A673 (cell line): Measurements from ENCODE around the gene NOL12. TPM values are rescaled to one million over a fixed set of nuclear protein-coding genes. Genes with fewer than 3 reads are reported as not detected.
A peak's percentile ranks its signal among the peaks of the same experiment; 100 is the strongest.

Source experiments
- BruUV-seq: library from RNA; stranded (reverse); fragments of 400-500 nt; replicated peaks from 2 replicates; lab custom pipeline; 2021; lab: Mats Ljungman, UMichigan
- CTCF ChIA-PET: fragments of 300-600 bp; sonication (Branson Sonifier 250); formaldehyde crosslinking; loops from one replicate; lab custom pipeline; 2022; ENCODE audit warnings: antibody characterized with exemption; lab: Charles Lee
- POLR2A ChIA-PET: fragments of 300-600 bp; sonication (Branson Sonifier 250); formaldehyde crosslinking; loops from one replicate; lab custom pipeline; 2022; ENCODE audit warnings: antibody characterized with exemption; ENCODE audit not compliant: low non-redundant PET; lab: Charles Lee
- DNase-seq: peaks from one replicate; pipeline ENCODE4 v3.0.0-alpha.2; 2015; ENCODE audit warnings: low spot score
- H3K27ac ChIP-seq: fragments of 200-600 bp; sonication (generic); 2 replicates; pipeline ENCODE4 v1.5.1; 2016; ENCODE audit warnings: mixed run types, low read depth, mild to moderate bottlenecking, mixed read lengths, antibody characterized with exemption, low read length; ENCODE audit not compliant: poor library complexity, severe bottlenecking
- H3K27me3 ChIP-seq: fragments of 200-600 bp; sonication (generic); replicated peaks from 2 replicates; pipeline ENCODE4 v1.6.1; 2017; ENCODE audit warnings: mixed run types, low read depth, mild to moderate bottlenecking, mixed read lengths, antibody characterized with exemption, low read length; ENCODE audit not compliant: insufficient read depth, poor library complexity
- H3K36me3 ChIP-seq: fragments of 200-600 bp; sonication (generic); 2 replicates; pipeline ENCODE4 v1.6.1; 2016; ENCODE audit warnings: mixed run types, mild to moderate bottlenecking, mixed read lengths, antibody characterized with exemption, low read length; ENCODE audit not compliant: insufficient read depth, poor library complexity, severe bottlenecking
- H3K4me1 ChIP-seq: fragments of 200-600 bp; sonication (generic); 2 replicates; pipeline ENCODE4 v1.6.1; 2017; ENCODE audit warnings: mixed run types, mild to moderate bottlenecking, mixed read lengths, antibody characterized with exemption, low read length; ENCODE audit not compliant: insufficient read depth, poor library complexity, severe bottlenecking
- H3K4me3 ChIP-seq: fragments of 200-600 bp; sonication (generic); 2 replicates; pipeline ENCODE4 v1.5.1; 2016; ENCODE audit warnings: low read depth, mixed run types, mild to moderate bottlenecking, mixed read lengths, low read length; ENCODE audit not compliant: poor library complexity, severe bottlenecking
- H3K9me3 ChIP-seq: fragments of 200-600 bp; sonication (generic); 2 replicates; pipeline ENCODE4 v1.6.1; 2016; ENCODE audit warnings: mixed run types, low read depth, mild to moderate bottlenecking, mixed read lengths, antibody characterized with exemption, low read length; ENCODE audit not compliant: poor library complexity, severe bottlenecking
- EZH2 ChIP-seq: fragments of 200-600 bp; sonication (generic); IDR thresholded peaks from 2 replicates; pipeline ENCODE4 v1.6.1; 2017; ENCODE audit warnings: borderline replicate concordance, low read depth, mild to moderate bottlenecking, mixed read lengths, antibody characterized with exemption, low read length; ENCODE audit not compliant: poor library complexity, severe bottlenecking
- intact Hi-C: fragments of 100-400 bp; cut with micrococcal nuclease; formaldehyde crosslinking; loops from one replicate; pipeline ENCODE4 v1.10.0; 2022; ENCODE audit not compliant: unreplicated experiment
- total RNA-seq: library from RNA; stranded (reverse); gene quantifications from 2 replicates; pipeline ENCODE4 v1.2.3, GENCODE V29; 2021
- TF ChIP-seq, protein P1 (sequence below): fragments of 300-800, 200-600 bp; sonication (generic); conservative IDR thresholded peaks from 2 replicates; pipeline ENCODE4 v1.5.1; 2017; ENCODE audit warnings: low read depth, mild to moderate bottlenecking, antibody characterized with exemption, low read length, moderate library complexity, mixed read lengths

NOL12 gene
- total RNA-seq, 1 experiment from 2014 or later = 51.9 TPM

DNA sequence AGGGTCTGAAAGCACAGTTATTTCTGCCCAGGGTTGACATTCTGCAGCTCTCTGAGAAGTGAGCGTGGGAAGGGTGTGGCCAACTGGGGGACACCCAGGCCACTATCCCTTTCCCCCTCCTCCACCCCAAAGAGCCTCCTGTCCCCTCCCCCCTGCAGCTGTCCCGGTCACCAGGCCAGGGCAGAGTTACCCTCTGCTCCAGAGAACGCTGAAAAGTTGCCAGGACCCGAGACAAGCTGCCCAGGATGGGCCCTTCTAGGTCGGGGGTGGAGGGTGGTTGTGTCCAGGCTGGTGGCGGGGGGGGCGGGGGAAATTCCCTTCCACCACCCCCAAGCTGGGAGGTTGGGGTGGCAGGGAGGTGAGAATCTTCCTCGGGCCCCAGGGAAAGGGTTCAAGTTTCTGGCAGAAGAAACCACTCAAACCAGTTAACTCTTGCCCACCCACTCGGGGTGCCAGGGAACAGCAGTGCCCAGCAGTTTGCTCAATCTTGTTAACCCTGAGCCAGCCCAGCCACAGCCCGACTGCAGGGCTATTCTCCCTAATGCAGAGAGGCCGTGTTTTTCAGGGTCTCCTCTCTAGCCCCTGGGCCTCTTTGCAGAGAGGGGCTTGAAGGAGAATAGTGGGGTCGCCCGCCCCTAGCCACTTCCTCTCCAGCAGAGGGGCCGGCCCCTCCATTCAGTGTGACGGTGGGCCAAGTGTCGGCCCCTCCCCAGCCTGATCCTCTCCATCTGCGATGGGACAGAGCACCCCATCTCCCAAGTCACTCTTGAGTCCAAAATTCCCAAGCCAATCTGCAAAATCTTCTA is 10.0 kb upstream of the NOL12 start:
- Histone ChIP-seq H3K36me3 (no peaks in the 10 kb centered on the region), H3K4me3 (peak overlapping the region; percentile 59), H3K27ac (peak overlapping the region; percentile 92), H3K27me3 (no peaks in the 10 kb centered on the region), H3K9me3 (no peaks in the 10 kb centered on the region), H3K4me1 (peaks cover 24% of the 10 kb centered on the region)
- intact Hi-C loops = loop anchor here (5.0 kb wide), 1 partner anchor 126 kb away; no protein-coding TSS in a partner anchor
- CTCF ChIA-PET = interaction anchor here (0.6 to 1.4 kb wide), 2 partner anchors 33 to 35 kb away, joined by 4 read pairs; no protein-coding TSS in a partner anchor
- no peak for DNase-seq
- POLR2A ChIA-PET = interaction anchor here (0.5 to 0.7 kb wide), 4 partner anchors 15 to 190 kb away, joined by 3 to 8 read pairs (median 4); no protein-coding TSS in a partner anchor
- TF ChIP-seq, protein P1, sequence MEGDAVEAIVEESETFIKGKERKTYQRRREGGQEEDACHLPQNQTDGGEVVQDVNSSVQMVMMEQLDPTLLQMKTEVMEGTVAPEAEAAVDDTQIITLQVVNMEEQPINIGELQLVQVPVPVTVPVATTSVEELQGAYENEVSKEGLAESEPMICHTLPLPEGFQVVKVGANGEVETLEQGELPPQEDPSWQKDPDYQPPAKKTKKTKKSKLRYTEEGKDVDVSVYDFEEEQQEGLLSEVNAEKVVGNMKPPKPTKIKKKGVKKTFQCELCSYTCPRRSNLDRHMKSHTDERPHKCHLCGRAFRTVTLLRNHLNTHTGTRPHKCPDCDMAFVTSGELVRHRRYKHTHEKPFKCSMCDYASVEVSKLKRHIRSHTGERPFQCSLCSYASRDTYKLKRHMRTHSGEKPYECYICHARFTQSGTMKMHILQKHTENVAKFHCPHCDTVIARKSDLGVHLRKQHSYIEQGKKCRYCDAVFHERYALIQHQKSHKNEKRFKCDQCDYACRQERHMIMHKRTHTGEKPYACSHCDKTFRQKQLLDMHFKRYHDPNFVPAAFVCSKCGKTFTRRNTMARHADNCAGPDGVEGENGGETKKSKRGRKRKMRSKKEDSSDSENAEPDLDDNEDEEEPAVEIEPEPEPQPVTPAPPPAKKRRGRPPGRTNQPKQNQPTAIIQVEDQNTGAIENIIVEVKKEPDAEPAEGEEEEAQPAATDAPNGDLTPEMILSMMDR = no peak
- no peak for TF ChIP-seq EZH2
- TSS peak; percentile 44 for BruUV-seq

DNA sequence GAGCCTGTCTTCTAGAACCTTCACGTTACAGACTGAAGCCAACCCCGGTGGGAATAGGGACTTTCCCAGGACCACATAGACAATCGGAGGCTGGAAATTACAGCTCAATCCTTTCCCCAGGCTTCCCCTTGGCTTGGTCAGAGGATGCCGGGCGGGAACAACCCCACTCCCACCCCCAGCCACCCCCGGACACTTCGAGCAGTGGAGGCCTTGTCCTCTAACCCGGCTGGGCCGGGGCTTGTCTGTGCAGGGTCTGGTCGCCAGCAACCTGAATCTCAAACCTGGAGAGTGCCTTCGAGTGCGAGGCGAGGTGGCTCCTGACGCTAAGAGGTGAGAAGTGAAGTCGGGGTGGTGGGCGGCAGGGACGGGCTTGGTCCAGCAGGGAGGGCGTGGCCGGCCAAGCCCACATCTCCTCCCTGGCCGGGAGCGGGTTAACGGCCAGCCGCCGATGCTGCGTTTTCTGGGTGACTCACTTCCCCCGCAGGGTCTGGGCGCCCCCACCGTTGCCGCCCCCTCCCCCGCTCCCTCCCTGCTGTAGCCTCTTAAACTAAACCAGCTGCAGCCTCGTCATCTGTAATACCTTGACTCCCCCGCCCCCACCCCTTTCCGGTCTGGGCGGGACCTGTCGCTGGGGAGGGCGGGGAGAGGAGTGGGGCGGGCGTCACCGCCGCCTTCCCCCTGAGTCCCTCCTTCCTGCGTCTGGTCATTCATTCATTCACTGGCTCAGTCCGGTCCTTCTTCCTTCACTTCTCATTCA is 9.2 kb upstream of the NOL12 start:
- no peaks in the 10 kb centered on the region for H3K9me3 ChIP-seq
- TF ChIP-seq, protein P1 = no peak
- no peak for TF ChIP-seq EZH2
- peak; percentile 95 for DNase-seq
- H3K4me1 ChIP-seq = peaks cover 24% of the 10 kb centered on the region
- H3K27me3 ChIP-seq = no peaks in the 10 kb centered on the region
- TSS peak; percentile 77 for BruUV-seq
- CTCF ChIA-PET = interaction anchor here (1.4 kb wide), 1 partner anchor 34 kb away, joined by 4 read pairs; no protein-coding TSS in a partner anchor
- POLR2A ChIA-PET = interaction anchor here (0.6 to 0.7 kb wide), 2 partner anchors 15 to 137 kb away, joined by 3 to 4 read pairs; no protein-coding TSS in a partner anchor
- intact Hi-C loops = loop anchor here (5.0 kb wide), 1 partner anchor 125 kb away; no protein-coding TSS in a partner anchor
- no peaks in the 10 kb centered on the region for H3K36me3 ChIP-seq
- peak overlapping the region; percentile 92 for H3K27ac ChIP-seq
- peak overlapping the region; percentile 59 for H3K4me3 ChIP-seq

- Histone ChIP-seq H3K9me3 (no peaks in the 10 kb centered on the region), H3K27ac (peak overlapping the region; percentile 92), H3K36me3 (no peaks in the 10 kb centered on the region), H3K27me3 (no peaks in the 10 kb centered on the region), H3K4me3 (peak overlapping the region; percentile 59), H3K4me1 (peaks cover 24% of the 10 kb centered on the region)
- intact Hi-C loops = loop anchor here (5.0 kb wide), 1 partner anchor 125 kb away; no protein-coding TSS in a partner anchor
- BruUV-seq = no TSS peak
- TF ChIP-seq, protein P1 = no peak
- ChIA-PET CTCF (no interaction called here), POLR2A (interaction anchor here (0.6 kb wide), 1 partner anchor 137 kb away, joined by 3 read pairs; no protein-coding TSS in a partner anchor)
- DNase-seq = no peak
Observed at GRCh38 chr22:37677493-37677974, 8.6 kb upstream of the NOL12 start.
